NCI-H510A treated with DMSO at 0.1 percent for 48 hours (cell line): ENCODE data around the gene SLC25A25.
"Not testable (repeated sequence)": the region's sequence is repeated elsewhere in the genome, so short reads cannot be mapped to it uniquely, and the experiment has no call there.

ENCODE experiments used
- DNase-seq: peaks from one replicate; lab custom pipeline; 2025; lab: John Stamatoyannopoulos, UW

SLC25A25 gene

GRCh38 chr9:128067645-128068385 is at the start of gene SLC25A25:
SLC25A25 (plus strand) TSS chr9:128068232; CDS start chr9:128068320, 88 bp downstream.
- DNase-seq, result peak; percentile 99

GRCh38 chr9:128020692-128021091 is 47.3 kb upstream of the SLC25A25 start:
- no peak for DNase-seq

- no peak for DNase-seq
Observed at GRCh38 chr9:128021098-128021497, 46.9 kb upstream of the SLC25A25 start.

GRCh38 chr9:128022886-128023285 is 45.1 kb upstream of the SLC25A25 start:
- DNase-seq, result no peak

GRCh38 chr9:128023671-128024070 is 44.4 kb upstream of the SLC25A25 start:
- DNase-seq, result not testable (repeated sequence)

- no peak for DNase-seq
Observed at GRCh38 chr9:128024761-128025308, 43.2 kb upstream of the SLC25A25 start.

- no peak for DNase-seq
Observed at GRCh38 chr9:128025736-128026135, 42.3 kb upstream of the SLC25A25 start.

- DNase-seq, result no peak
Observed at GRCh38 chr9:128026255-128026772, 41.7 kb upstream of the SLC25A25 start.

GRCh38 chr9:128026773-128027541 is 41.1 kb upstream of the SLC25A25 start:
- no peak for DNase-seq

GRCh38 chr9:128027705-128028104 is 40.3 kb upstream of the SLC25A25 start:
- no peak for DNase-seq

- DNase-seq, result no peak
Observed at GRCh38 chr9:128033609-128034008, 34.4 kb upstream of the SLC25A25 start.

- DNase-seq, result peak; percentile 89
Observed at GRCh38 chr9:128034821-128035652, 33.0 kb upstream of the SLC25A25 start.

- not testable (repeated sequence) for DNase-seq
Observed at GRCh38 chr9:128036522-128036921, 31.5 kb upstream of the SLC25A25 start.

- DNase-seq, result not testable (repeated sequence)
Observed at GRCh38 chr9:128040783-128041182, 27.2 kb upstream of the SLC25A25 start.

- DNase-seq, result no peak
Observed at GRCh38 chr9:128042043-128042442, 26.0 kb upstream of the SLC25A25 start.

GRCh38 chr9:128043467-128043868 is 24.6 kb upstream of the SLC25A25 start:
- DNase-seq, result no peak

- DNase-seq, result not testable (repeated sequence)
Observed at GRCh38 chr9:128045409-128045808, 22.6 kb upstream of the SLC25A25 start.

GRCh38 chr9:128045831-128046230 is 22.2 kb upstream of the SLC25A25 start:
- DNase-seq, result no peak

- no peak for DNase-seq
Observed at GRCh38 chr9:128047231-128047630, 20.8 kb upstream of the SLC25A25 start.

GRCh38 chr9:128048663-128049062 is 19.4 kb upstream of the SLC25A25 start:
- DNase-seq, result no peak

- DNase-seq, result no peak
Observed at GRCh38 chr9:128049843-128050242, 18.2 kb upstream of the SLC25A25 start.
